ENCODE measurements around the gene TCAP. TPM values are rescaled to one million over a fixed set of nuclear protein-coding genes. Genes with fewer than 3 reads are reported as not detected.

Gene TCAP
- total RNA-seq, 1 donor from 2014 or later = not detected

DNA sequence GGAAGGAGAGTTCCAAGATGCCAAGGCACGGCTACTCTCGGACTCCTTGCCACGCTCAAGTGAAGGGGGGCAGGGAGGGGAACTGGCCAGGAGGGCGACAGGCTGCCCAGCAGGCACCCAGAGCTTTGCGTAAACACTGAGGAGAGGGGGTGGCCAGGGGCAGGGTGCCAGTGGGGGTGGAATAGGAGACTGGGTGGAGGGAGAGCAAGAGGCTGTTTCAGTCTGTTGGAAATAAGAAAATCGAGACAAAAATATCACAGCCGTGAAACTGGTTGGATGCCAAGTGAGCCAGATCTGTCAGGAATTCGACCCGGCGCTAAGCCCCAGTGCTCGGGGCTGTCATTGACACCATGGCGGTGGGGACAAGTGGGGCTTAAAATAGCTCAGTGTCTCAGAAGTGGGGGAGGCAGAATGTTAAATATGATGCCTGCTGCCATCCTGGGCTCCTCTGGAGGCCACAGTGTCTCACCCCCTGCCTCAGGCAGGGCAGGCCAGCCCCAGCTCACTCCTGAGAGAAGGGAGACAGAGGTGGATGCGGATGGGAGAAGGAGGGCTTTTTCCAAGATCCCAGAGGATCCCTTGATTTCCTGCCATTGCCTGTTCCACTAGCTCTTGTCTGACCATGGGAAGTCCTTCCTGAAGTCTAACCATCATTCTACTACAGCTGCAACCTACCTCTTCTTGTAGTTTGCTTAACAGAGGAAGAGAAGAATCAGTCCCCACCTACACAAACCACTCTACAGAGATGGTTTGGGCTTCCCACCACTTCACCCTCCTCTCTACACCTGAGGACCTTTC, 12.6 kb downstream of the TCAP start:
- no peak overlapping the region for H3K4me3 ChIP-seq (ENCODE audit: low read depth, low read length)
- DNase-seq (ENCODE audit: low read depth) = no peak
- TF ChIP-seq, protein P1, sequence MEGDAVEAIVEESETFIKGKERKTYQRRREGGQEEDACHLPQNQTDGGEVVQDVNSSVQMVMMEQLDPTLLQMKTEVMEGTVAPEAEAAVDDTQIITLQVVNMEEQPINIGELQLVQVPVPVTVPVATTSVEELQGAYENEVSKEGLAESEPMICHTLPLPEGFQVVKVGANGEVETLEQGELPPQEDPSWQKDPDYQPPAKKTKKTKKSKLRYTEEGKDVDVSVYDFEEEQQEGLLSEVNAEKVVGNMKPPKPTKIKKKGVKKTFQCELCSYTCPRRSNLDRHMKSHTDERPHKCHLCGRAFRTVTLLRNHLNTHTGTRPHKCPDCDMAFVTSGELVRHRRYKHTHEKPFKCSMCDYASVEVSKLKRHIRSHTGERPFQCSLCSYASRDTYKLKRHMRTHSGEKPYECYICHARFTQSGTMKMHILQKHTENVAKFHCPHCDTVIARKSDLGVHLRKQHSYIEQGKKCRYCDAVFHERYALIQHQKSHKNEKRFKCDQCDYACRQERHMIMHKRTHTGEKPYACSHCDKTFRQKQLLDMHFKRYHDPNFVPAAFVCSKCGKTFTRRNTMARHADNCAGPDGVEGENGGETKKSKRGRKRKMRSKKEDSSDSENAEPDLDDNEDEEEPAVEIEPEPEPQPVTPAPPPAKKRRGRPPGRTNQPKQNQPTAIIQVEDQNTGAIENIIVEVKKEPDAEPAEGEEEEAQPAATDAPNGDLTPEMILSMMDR (conservative IDR thresholded peaks at IDR 0.05; ENCODE audit: low read depth, low read length) = no peak

- H3K4me3 ChIP-seq (ENCODE audit: low read depth, low read length) = no peak overlapping the region
- TF ChIP-seq, protein P1 (conservative IDR thresholded peaks at IDR 0.05; ENCODE audit: low read depth, low read length) = peak; percentile 13
- no peak for DNase-seq (ENCODE audit: low read depth)
These were observed 13.4 kb downstream of the TCAP start for GRCh38 chr17:39678340-39679116.

DNA sequence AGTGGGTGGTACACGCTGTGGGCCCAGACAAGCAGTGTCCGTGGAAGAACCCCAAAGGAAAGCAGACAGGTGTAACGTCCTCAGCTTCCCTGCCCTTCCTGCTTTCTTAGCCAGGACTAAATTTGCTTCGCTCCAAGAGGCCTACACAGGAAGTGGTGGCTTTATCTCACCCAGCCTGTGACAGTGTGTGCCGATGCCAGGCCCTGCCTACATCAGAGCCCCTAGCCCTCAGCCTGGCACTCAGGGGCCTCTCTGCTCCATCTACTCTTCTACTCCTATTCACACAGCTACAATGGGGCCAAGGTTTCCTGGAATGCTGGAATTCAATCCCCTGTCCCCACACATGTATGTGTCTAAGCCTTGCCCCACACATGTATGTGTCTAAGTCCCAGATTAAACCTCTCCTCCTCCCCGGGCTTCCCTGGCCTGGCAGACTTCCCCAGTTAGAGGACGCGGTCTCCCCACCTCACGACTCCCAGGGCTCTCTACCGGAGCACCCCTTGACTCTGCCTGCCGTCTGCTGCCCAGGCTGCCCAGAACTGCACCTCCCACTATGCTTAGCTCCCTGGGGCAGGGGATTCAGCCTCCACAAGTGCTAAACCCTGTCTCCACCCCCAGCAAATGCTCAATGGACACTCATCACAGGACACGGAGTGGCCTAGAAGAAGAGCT, 14.5 kb downstream of the TCAP start:
- TF ChIP-seq, protein P1 (conservative IDR thresholded peaks at IDR 0.05; ENCODE audit: low read depth, low read length) = no peak
- no peak overlapping the region for H3K4me3 ChIP-seq (ENCODE audit: low read depth, low read length)
- no peak for DNase-seq (ENCODE audit: low read depth)

DNA sequence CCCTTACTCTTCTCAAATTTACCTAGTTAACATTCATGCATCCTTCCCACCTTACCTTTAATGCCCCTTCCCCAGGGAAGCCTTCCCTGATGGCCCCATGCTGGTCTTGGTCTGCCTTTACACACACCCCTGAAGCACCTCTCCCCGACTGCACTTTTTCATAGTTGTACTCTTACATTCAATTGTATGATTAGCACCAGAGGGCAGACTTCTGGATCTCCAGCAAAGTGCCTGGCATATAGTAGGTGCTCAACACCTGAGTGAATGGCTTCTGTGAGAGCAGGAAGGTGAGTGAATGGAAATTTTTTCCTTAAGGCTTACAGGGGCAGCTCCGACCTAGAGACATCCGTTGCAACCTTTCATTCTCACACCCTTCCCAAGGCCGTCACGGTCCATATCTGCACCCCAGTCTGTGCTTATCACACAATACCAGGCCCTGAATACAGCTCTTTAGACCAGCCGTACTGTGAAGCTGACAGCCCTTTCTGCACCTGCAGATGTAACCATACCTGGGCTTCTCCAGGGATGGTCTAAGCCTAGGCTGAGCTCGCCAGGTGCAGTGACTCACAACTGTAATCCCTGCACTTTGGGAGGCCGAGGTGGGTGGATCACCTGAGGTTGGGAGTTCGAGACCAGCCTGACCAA, 18.3 kb downstream of the TCAP start:
- TF ChIP-seq, protein P1 (conservative IDR thresholded peaks at IDR 0.05; ENCODE audit: low read depth, low read length) = no peak
- H3K4me3 ChIP-seq (ENCODE audit: low read depth, low read length) = no peak overlapping the region
- DNase-seq (ENCODE audit: low read depth) = no peak

- no peak overlapping the region for H3K4me3 ChIP-seq (ENCODE audit: low read depth, low read length)
- no peak for DNase-seq (ENCODE audit: low read depth)
- TF ChIP-seq, protein P1 (conservative IDR thresholded peaks at IDR 0.05; ENCODE audit: low read depth, low read length) = no peak
These were observed 19.4 kb downstream of the TCAP start for GRCh38 chr17:39684369-39685192.

DNA sequence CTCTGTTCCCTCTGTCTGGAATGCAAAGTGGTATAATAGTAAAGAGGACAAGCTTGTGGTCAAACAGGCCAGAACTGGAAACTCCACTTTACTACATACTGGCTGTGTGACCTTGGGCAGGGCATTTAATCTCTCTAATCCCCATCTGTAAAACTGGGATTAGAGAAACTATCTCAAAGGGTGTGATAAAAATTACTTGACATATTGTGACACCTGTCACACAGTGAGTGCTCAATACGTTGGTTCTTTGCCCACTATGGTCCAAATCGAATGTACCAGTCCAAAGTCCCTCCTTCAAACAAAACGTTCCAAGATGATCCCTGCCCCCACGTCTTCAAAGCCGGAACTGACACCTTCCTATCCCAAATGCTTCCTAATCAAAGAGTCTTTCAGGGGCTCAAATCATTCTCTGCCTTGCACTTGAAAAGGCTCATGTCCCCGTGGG, 22.0 kb downstream of the TCAP start:
- DNase-seq (ENCODE audit: low read depth) = no peak
- peak overlapping the region; percentile 69 for H3K4me3 ChIP-seq (ENCODE audit: low read depth, low read length)
- TF ChIP-seq, protein P1 (conservative IDR thresholded peaks at IDR 0.05; ENCODE audit: low read depth, low read length) = no peak
